PFSK-1 (cell line): ENCODE results near the gene ATP2A2.

Experiments used
- FOXP2 ChIP-seq: optimal IDR thresholded peaks from 2 replicates; pipeline ENCODE3; 2011; ENCODE audit warnings: borderline replicate concordance, control low read depth, inconsistent platforms; ENCODE audit not compliant: insufficient read depth; ENCODE audit errors: extremely low read length, extremely low read depth
- POLR2AphosphoS5 ChIP-seq: IDR thresholded peaks from 2 replicates; pipeline ENCODE4 v1.6.1; 2012; ENCODE audit warnings: low read depth, mild to moderate bottlenecking, control low read depth, low read length, moderate library complexity
- REST ChIP-seq, 2 experiments: IDR thresholded peaks; 2 replicates each; pipeline versions ENCODE4 v1.6.1 to v1.8.0; 2011 to 2012; ENCODE audit warnings: low read depth in 2 of 2, low read length in 2 of 2, control low read depth in 1 of 2, inconsistent platforms in 1 of 2, mild to moderate bottlenecking in 1 of 2, moderate library complexity in 1 of 2; ENCODE audit not compliant: insufficient read depth in 1 of 2
- SIN3A ChIP-seq: IDR thresholded peaks from 2 replicates; pipeline ENCODE4 v1.6.1; 2012; ENCODE audit warnings: mild to moderate bottlenecking, low read length, moderate library complexity, borderline replicate concordance; ENCODE audit not compliant: insufficient read depth
- TAF1 ChIP-seq: IDR thresholded peaks from 2 replicates; pipeline ENCODE4 v1.6.1; 2012; ENCODE audit warnings: low read length, control low read depth, borderline replicate concordance; ENCODE audit not compliant: insufficient read depth

The ATP2A2 gene

GRCh38 chr12:110379197-110379596, 98.2 kb downstream of the ATP2A2 start:
- TF ChIP-seq FOXP2 (no peak), POLR2AphosphoS5 (no peak), SIN3A (no peak), REST (IDR thresholded peaks at IDR 0.05; ENCODE audit: insufficient read depth in 1 of 2, low read depth in 2 of 2, low read length in 2 of 2) (no peak), TAF1 (no peak)

DNA sequence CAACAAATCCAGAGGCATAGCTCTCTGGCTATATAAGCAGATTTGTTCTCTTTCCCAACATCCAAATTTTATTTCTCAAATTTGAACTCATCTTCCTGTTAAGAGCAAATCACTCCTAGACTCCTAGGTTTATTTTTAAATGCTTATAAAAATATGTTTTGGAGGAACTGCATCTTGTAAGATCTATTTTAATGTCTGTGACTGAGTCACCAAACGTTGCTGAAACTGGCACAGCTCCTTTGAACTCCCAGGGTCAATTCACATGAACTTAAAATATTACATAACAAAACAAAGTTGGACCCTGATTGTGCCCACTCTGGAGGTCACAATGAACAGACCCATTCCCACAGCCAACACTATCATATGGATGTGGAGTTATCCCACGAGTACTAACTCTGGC, 98.6 kb downstream of the ATP2A2 start:
- TF ChIP-seq POLR2AphosphoS5 (no peak), SIN3A (no peak), TAF1 (no peak), FOXP2 (no peak), REST (IDR thresholded peaks at IDR 0.05; ENCODE audit: insufficient read depth in 1 of 2, low read depth in 2 of 2, low read length in 2 of 2) (no peak)

- TF ChIP-seq FOXP2 (no peak), POLR2AphosphoS5 (no peak), SIN3A (no peak), REST (IDR thresholded peaks at IDR 0.05; ENCODE audit: insufficient read depth in 1 of 2, low read depth in 2 of 2, low read length in 2 of 2) (no peak), TAF1 (no peak)
Measured at GRCh38 chr12:110382683-110383082, 101.6 kb downstream of the ATP2A2 start.
